ENCODE data around the gene CRIP2. TPM values are rescaled to one million over a fixed set of nuclear protein-coding genes. Genes with fewer than 3 reads are reported as not detected.

The CRIP2 gene
- total and polyA plus RNA-seq, 2 of the 13 experiments (the other 11 are each of a cell fraction or from before 2014, with no cell fraction given): 31.6 to 37.9 TPM

DNA sequence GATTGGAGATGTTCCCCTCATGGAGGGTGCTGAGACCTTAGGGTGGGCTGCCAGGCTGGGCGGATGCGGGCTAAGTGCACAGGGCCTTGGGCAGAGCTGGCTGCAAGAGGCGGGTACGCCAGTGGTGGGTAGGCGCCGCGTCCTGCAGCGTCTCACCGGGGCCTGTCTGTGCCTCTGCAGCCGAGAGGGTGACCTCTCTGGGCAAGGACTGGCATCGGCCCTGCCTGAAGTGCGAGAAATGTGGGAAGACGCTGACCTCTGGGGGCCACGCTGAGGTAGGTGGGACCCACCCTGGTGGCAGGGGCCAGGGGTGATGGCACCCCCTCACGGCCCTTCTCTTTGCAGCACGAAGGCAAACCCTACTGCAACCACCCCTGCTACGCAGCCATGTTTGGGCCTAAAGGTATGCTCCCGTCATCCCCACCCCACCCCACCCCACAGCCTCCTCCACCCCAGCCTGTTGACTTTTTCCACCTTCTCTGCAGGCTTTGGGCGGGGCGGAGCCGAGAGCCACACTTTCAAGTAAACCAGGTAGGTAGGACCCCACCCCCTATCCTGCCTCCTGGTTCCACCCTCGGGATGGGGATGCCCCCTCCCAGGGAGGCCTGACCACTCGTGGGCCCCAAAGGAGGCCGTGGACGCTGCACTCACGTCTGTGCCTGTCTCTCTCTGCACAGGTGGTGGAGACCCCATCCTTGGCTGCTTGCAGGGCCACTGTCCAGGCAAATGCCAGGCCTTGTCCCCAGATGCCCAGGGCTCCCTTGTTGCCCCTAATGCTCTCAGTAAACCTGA lies 13.6 kb downstream of the CRIP2 start (continued):
- TF ChIP-seq, protein P1, sequence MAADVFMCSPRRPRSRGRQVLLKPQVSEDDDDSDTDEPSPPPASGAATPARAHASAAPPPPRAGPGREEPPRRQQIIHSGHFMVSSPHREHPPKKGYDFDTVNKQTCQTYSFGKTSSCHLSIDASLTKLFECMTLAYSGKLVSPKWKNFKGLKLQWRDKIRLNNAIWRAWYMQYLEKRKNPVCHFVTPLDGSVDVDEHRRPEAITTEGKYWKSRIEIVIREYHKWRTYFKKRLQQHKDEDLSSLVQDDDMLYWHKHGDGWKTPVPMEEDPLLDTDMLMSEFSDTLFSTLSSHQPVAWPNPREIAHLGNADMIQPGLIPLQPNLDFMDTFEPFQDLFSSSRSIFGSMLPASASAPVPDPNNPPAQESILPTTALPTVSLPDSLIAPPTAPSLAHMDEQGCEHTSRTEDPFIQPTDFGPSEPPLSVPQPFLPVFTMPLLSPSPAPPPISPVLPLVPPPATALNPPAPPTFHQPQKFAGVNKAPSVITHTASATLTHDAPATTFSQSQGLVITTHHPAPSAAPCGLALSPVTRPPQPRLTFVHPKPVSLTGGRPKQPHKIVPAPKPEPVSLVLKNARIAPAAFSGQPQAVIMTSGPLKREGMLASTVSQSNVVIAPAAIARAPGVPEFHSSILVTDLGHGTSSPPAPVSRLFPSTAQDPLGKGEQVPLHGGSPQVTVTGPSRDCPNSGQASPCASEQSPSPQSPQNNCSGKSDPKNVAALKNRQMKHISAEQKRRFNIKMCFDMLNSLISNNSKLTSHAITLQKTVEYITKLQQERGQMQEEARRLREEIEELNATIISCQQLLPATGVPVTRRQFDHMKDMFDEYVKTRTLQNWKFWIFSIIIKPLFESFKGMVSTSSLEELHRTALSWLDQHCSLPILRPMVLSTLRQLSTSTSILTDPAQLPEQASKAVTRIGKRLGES (CRISPR knock-in tag; IDR thresholded peaks at IDR 0.05; ENCODE audit: borderline replicate concordance): no peak
- TF ChIP-seq CBX5 (CRISPR knock-in tag; IDR thresholded peaks at IDR 0.05; ENCODE audit: borderline replicate concordance) (no peak), ZFYVE20 (CRISPR knock-in tag; IDR thresholded peaks at IDR 0.05; ENCODE audit: borderline replicate concordance, low read depth) (no peak), HIVEP1 (CRISPR knock-in tag; IDR thresholded peaks at IDR 0.05) (no peak), ZIK1 (CRISPR knock-in tag; IDR thresholded peaks at IDR 0.05; ENCODE audit: borderline replicate concordance, low read depth) (no peak), HOXA5 (CRISPR knock-in tag; IDR thresholded peaks at IDR 0.05) (no peak), ZNF546 (CRISPR knock-in tag; conservative IDR thresholded peaks at IDR 0.05) (no peak), MZF1 (CRISPR knock-in tag; IDR thresholded peaks at IDR 0.05; ENCODE audit: borderline replicate concordance) (no peak), CBX2 (IDR thresholded peaks at IDR 0.05; ENCODE audit: low read depth, low read length) (no peak), CBX2 (CRISPR knock-in tag; IDR thresholded peaks at IDR 0.05; ENCODE audit: low read depth) (no peak), ELF1 (CRISPR knock-in tag; IDR thresholded peaks at IDR 0.05) (no peak), FOXP1 (IDR thresholded peaks at IDR 0.05) (no peak), FOXP1 (CRISPR knock-in tag; IDR thresholded peaks at IDR 0.05) (no peak), ZNF598 (CRISPR knock-in tag; IDR thresholded peaks at IDR 0.05; ENCODE audit: borderline replicate concordance) (no peak), GABPB1 (CRISPR knock-in tag; IDR thresholded peaks at IDR 0.05) (no peak), REXO4 (CRISPR knock-in tag; IDR thresholded peaks at IDR 0.05; ENCODE audit: borderline replicate concordance) (no peak), SMAD3 (CRISPR knock-in tag; IDR thresholded peaks at IDR 0.05) (no peak), ZNF496 (CRISPR knock-in tag; IDR thresholded peaks at IDR 0.05; ENCODE audit: insufficient replicate concordance) (no peak), KAT8 (CRISPR knock-in tag; IDR thresholded peaks at IDR 0.05) (no peak), JARID2 (CRISPR knock-in tag; IDR thresholded peaks at IDR 0.05; ENCODE audit: insufficient replicate concordance) (no peak)
- TF ChIP-seq, protein P2, sequence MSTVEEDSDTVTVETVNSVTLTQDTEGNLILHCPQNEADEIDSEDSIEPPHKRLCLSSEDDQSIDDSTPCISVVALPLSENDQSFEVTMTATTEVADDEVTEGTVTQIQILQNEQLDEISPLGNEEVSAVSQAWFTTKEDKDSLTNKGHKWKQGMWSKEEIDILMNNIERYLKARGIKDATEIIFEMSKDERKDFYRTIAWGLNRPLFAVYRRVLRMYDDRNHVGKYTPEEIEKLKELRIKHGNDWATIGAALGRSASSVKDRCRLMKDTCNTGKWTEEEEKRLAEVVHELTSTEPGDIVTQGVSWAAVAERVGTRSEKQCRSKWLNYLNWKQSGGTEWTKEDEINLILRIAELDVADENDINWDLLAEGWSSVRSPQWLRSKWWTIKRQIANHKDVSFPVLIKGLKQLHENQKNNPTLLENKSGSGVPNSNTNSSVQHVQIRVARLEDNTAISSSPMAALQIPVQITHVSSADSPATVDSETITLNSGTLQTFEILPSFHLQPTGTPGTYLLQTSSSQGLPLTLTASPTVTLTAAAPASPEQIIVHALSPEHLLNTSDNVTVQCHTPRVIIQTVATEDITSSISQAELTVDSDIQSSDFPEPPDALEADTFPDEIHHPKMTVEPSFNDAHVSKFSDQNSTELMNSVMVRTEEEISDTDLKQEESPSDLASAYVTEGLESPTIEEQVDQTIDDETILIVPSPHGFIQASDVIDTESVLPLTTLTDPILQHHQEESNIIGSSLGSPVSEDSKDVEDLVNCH (CRISPR knock-in tag; IDR thresholded peaks at IDR 0.05): no peak
- TF ChIP-seq, protein P3, sequence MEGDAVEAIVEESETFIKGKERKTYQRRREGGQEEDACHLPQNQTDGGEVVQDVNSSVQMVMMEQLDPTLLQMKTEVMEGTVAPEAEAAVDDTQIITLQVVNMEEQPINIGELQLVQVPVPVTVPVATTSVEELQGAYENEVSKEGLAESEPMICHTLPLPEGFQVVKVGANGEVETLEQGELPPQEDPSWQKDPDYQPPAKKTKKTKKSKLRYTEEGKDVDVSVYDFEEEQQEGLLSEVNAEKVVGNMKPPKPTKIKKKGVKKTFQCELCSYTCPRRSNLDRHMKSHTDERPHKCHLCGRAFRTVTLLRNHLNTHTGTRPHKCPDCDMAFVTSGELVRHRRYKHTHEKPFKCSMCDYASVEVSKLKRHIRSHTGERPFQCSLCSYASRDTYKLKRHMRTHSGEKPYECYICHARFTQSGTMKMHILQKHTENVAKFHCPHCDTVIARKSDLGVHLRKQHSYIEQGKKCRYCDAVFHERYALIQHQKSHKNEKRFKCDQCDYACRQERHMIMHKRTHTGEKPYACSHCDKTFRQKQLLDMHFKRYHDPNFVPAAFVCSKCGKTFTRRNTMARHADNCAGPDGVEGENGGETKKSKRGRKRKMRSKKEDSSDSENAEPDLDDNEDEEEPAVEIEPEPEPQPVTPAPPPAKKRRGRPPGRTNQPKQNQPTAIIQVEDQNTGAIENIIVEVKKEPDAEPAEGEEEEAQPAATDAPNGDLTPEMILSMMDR (CRISPR knock-in tag; IDR thresholded peaks at IDR 0.05): no peak
- TF ChIP-seq, protein P4, sequence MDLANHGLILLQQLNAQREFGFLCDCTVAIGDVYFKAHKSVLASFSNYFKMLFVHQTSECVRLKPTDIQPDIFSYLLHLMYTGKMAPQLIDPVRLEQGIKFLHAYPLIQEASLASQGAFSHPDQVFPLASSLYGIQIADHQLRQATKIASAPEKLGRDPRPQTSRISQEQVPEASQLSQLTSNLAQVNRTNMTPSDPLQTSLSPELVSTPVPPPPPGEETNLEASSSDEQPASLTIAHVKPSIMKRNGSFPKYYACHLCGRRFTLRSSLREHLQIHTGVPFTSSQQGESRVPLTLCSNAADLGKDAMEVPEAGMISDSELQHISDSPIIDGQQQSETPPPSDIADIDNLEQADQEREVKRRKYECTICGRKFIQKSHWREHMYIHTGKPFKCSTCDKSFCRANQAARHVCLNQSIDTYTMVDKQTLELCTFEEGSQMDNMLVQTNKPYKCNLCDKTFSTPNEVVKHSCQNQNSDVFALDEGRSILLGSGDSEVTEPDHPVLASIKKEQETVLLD (CRISPR knock-in tag; IDR thresholded peaks at IDR 0.05; ENCODE audit: low read depth): no peak

Measured in HepG2 (cell line).